Stimulated activated CD4-positive, alpha-beta T cell treated with anti-CD3 and anti-CD28 coated beads, Interleukin-12 subunit alpha, Interleukin-12 subunit beta, amount 100 ng/mL, for 24 hours (primary cell): ENCODE measurements around the gene NTNG2.

ENCODE experiments used
- DNase-seq, 2 experiments: peaks; one replicate each; pipeline ENCODE4 v3.0.0-alpha.2; 2020; ENCODE audit warnings: low read depth in 2 of 2

The NTNG2 gene

DNA sequence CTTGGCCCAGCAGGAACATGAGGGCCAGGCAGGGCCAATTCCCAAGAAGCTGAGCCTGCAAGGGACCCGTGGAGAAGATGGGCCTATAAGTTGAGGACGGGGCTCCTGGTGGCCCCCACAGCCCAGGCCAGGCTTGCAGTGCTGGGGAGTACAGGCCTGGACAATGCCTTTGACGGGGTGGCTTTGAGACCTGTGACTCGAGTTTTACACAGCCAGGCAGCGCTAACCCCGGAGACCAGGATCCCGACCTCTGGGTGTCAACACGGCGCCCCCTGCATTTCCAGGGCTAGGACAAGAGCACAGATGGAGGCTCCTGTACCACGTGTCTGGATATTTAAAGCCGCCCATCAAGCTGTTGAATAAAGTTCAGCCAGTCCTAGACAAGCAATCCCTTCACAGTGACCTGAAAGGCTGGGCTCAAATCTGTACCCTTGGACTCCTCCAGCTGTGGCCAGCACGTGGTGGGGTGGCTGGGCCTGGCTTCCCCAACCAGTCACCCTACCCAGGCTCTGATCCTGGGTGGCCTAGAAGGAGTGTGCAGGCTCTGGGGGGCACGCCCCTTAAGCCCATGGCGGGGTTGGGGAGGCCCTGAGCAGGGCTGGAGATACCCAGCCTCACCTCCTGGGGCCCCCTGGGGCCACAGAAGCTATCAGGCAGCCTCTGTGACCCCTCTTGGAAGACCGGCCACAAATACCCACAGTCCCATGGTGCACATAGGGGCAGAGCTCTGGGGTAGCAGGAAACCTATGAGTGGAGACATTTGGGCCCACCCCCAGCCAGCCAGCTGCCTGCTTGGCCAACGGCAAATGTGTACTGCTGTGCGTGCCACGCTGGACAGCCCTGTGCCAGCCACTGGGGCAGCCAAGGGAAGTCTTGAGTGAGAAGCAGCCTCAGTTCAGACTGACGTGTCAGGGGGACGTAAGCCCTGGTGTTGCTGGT lies 88.7 kb downstream of the NTNG2 start:
- DNase-seq: no peak

DNA sequence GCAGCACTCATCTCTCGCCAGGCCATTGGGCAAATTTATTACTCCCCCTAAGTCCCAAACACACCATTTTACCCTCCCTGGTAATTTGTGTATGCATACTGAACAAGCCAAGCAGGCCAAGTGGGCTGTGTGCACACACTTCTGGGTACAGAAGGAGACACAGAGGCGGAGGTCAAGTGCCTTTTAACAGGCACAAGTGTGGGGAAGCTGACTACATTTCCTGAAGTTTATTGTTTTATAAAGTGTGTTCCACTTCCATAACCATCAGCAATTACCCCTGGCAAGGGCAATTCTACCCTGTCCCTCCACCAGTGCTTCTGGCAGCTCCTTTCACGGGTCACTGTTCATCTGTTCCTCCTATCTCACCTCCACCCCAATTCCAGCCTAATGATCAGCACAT lies 99.0 kb downstream of the NTNG2 start:
- DNase-seq: no peak

DNA sequence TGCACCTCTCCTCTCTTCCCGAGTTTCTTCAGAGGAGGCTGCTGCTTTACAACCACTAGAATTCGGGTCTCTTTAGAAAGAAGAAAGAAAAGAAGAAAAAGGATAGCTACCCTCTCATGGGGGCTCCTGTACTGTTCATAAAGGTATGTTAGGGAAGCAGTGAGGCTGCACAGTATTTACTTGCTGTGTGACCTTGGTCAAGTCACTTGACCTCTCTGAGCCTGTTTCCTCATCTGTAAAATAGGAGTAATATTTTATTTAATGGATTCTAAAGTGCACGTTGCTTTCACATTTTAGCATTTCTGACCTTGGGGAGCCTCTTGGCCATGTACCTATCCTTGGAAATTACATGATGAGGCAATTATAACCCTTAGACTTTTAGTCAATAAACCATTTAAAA lies 104.2 kb downstream of the NTNG2 start:
- DNase-seq: no peak

DNA sequence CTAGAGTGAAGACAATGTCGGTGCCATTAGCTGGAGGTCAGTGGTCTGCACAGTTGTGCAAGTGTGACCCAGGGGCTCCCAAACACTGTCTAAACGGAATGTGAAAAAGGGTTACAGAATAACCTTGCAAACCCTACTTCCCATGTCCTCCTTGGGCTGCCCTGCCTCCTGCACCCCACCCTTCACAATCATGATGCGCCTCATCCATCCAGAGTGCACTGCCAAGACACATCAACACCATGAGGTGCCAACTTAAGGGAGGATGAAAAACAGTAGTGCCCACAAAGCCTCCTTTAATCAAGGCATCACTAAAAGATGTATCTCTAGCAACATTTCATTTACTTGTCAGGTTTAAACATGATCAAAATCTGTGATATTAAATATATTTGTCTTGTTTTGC lies 105.8 kb downstream of the NTNG2 start:
- no peak for DNase-seq

DNA sequence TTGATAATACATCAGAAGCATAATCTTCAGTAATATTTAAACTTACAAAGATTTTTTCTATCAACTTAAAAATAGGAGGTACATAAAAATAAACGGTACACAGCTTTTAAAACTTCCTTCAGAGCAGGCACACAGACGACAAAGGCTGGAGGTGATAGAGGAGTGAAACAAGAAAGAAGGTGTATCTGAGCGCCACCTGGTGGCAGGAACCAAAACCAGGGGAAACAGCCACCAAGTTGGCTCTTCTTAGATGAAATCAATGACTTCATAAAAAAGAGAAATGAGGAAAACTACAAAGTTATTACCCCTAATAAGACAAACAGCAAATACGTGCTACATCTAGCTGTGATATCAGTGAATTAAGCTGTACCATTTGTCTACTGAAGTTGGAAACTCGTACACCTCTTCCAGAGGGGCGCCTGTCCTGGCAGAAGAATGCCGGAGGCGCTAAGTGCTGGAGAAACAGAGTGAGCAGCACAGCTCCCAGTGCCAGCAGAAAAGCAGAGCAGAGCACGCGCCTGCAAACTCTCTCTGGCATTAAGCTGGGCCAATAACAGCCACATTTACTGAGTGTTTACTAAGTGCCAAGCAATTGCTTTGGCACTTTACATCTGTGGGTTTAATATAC lies 107.0 kb downstream of the NTNG2 start:
- DNase-seq: peak; percentile 25 to 63

DNA sequence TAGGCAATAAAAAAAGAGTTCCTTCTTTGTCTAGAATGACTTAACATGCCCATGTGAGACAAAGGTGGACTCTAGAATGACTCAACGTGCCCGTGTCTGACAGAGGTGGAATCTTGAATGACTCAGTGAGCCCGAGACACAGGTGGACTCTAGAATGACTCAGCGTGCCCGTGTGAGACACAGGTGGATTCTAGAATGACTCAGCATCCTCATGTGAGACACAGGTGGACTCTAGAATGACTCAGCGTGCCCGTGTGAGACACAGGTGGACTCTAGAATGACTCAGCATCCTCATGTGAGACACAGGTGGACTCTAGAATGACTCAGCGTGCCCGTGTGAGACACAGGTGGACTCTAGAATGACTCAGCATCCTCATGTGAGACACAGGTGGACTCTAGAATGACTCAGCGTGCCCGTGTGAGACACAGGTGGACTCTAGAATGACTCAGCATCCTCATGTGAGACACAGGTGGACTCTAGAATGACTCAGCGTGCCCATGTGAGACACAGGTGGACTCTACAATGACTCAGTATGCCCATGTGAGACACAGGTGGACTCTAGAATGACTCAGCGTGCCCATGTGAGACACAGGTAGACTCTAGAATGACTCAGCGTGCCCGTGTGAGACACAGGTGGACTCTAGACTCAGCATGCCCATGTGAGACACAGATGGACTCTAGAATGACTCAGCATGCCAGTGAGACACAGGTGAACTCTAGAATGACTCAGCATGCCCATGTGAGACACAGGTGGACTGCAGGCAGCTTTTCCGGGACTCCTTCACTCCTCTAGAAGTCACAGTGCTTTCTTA lies 108.1 kb downstream of the NTNG2 start:
- DNase-seq: peak; percentile 14 to 15

DNA sequence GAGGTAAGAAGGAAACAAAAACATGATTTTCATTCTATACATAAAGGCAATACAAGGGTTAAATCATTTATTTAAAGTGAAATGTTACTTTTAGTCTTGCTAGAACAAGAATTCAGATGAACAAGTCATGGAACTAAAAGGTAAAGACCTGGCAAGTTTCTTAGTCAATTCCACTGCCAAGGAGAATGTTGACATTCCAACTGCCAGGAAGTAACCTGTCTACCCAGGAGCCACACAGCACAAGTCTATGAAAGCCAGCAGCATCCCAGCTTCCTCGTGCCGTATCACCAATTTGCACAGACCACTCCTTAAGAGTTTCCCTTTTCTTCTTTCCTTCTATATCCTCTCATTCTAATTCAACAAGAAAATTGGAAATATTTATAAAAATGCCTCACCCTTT lies 113.0 kb downstream of the NTNG2 start:
- DNase-seq: no peak

DNA sequence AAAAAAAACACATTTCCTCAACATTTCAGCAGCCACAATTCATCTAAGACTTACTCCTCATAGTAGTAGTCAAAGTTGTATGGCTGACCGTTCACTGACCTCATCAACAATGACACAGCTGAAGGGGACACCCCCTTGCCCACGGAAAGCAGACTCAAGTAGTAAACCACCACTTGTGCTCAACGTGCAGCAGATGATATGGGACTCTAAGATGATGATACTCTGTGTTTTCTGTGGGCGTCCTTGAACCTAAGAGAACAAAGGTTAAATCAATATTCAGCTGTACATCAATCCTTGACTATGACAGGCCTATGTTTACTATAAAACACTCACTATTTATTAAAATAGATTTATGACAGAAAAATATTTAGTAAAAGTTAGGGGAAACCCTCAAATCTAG lies 121.3 kb downstream of the NTNG2 start:
- no peak for DNase-seq

DNA sequence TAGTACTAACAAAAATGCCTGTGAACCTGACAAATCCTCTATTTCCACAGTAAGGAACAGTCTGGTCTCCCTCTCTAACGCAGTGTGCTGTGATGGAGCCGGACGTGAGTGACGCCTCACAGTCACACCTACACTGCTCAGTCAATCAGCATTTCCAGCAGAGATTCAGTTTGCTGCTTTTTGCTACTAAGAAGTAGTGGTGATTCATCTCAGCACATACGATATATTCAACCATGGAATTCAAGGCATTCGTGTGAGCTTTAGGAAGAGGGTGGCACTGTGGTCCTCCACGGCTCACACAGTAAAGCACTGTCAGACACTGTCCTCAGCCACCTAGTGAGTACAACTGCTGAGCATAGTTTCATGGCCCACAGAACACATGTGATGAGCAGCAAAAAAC lies 122.0 kb downstream of the NTNG2 start:
- DNase-seq: no peak

DNA sequence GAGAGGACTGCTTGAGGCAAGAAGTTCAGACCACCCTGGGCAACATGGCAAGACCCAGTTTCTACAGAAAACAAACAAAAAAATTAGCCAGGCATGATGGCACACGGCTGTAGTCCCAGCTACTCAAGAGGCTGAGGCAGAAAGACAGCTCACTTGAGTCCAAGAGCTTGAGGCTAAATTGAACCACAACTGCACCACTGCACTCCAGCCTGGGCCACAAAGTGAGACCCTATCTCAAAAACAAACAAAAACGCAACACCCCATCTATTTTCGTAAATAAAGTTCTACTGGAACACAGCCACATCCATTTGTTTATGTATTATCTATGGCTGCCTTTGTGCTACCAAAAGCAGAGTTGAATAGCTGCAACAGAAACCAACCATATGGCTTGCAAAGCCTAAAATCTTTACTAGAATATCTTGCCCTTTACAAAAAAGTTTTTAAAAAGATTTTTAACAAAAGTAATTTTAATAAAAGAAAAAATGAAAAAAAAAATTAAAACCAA lies 125.5 kb downstream of the NTNG2 start:
- no peak for DNase-seq

DNA sequence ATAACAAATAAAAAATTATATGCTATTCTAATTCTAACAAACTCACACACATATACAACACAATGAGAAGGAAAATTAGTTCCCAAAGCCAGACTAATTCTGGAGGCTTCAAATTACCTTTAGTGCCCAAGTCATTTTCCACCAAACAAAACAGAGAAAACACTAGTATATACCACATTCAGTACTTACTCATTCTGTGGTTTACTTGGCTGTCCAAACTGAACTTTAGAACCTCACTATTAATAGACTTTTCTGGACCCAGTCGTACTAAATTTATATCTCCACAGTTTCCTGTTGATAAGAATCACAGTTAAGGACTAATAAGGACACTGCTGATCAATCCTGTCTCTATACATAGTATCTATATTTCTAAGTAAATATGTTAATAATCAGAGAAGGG lies 126.5 kb downstream of the NTNG2 start:
- DNase-seq: no peak

DNA sequence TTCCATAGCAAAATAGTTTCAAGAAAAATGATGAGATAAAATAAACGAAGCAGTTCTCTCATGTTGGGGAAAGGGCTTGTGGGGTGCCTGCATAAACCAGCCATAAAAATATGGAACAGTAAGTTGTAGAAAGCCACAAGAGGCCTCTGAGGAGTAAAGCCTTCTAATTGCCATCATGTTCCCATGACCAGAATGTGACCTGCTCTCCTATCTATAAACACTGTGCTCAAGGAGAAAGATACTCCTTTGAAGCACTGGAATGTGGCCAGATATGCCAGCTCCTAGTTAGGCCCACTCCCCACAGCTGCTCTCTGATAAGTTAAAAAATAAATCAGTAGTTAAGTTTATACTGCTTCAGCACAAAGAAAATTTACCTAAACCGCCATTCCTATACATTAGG lies 127.1 kb downstream of the NTNG2 start:
- DNase-seq: no peak

DNA sequence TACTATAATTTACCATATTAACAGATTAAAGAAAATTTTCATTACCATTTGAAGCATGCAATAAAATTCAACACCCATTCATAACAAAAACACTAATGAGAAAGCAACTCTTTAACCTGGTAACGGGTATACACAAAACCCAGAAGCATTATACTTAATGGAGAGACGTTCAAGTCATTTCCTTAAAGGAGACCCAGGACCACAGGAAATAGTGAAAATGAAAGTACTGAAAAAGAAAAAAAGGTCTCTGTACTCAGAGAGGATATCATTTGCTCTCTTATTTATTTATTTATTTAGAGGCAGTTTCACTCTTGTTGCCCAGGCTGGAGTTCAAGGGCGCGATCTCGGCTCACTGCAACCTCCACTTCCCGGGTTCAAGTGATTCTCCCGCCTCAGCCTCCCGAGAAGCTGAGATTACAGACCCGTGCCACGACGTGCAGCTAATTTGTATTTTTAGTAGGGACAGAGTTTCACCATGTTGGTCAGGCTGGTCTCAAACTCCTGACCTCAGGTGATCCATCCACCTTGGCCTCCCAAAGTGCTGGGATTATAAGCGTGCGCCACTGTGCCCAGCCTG lies 131.4 kb downstream of the NTNG2 start:
- no peak for DNase-seq
